Activated naive CD4-positive, alpha-beta T cell treated with anti-CD3 and anti-CD28 coated beads, Interleukin-2, amount 50 U/mL, for 24 hours (primary cell): ENCODE results near the gene CMC4.

Experiments used
- H3K27ac Mint-ChIP-seq: one replicate; pipeline ENCODE4 v1.8.0; 2021; ENCODE audit warnings: mild to moderate bottlenecking, mixed read lengths
- H3K27me3 Mint-ChIP-seq: one replicate; pipeline ENCODE4 v1.8.0; 2021; ENCODE audit warnings: mixed read lengths
- H3K36me3 Mint-ChIP-seq: one replicate; pipeline ENCODE4 v1.8.0; 2021; ENCODE audit warnings: mixed read lengths
- H3K4me1 Mint-ChIP-seq: one replicate; pipeline ENCODE4 v1.8.0; 2021; ENCODE audit warnings: mixed read lengths
- H3K4me3 Mint-ChIP-seq: one replicate; pipeline ENCODE4 v1.8.0; 2021; ENCODE audit warnings: mild to moderate bottlenecking, mixed read lengths
- H3K9me3 Mint-ChIP-seq: one replicate; pipeline ENCODE4 v1.8.0; 2021; ENCODE audit warnings: mixed read lengths

CMC4 gene

GRCh38 chrX:155065035-155065734 lies 5.8 kb downstream of the CMC4 start:
- Mint-ChIP-seq H3K9me3 (no peaks in the 10 kb centered on the region), H3K4me3 (no peak overlapping the region), H3K27me3 (no peaks in the 10 kb centered on the region), H3K36me3 (peaks cover 1% of the 10 kb centered on the region), H3K4me1 (peaks cover 33% of the 10 kb centered on the region), H3K27ac (no peak overlapping the region)

- H3K36me3 Mint-ChIP-seq = peaks cover 1% of the 10 kb centered on the region
- H3K27me3 Mint-ChIP-seq = no peaks in the 10 kb centered on the region
- no peak overlapping the region for H3K27ac Mint-ChIP-seq
- peaks cover 12% of the 10 kb centered on the region for H3K4me1 Mint-ChIP-seq
- H3K4me3 Mint-ChIP-seq = no peak overlapping the region
- H3K9me3 Mint-ChIP-seq = no peaks in the 10 kb centered on the region
Observed at GRCh38 chrX:155061760-155062159, 9.2 kb downstream of the CMC4 start.

GRCh38 chrX:155056877-155057792 lies 13.8 kb downstream of the CMC4 start:
- H3K27ac Mint-ChIP-seq = no peak overlapping the region
- peaks cover 32% of the 10 kb centered on the region for H3K4me1 Mint-ChIP-seq
- H3K9me3 Mint-ChIP-seq = no peaks in the 10 kb centered on the region
- peak overlapping the region; percentile 48 for H3K4me3 Mint-ChIP-seq
- peaks cover 7% of the 10 kb centered on the region for H3K36me3 Mint-ChIP-seq
- H3K27me3 Mint-ChIP-seq = no peaks in the 10 kb centered on the region

- Mint-ChIP-seq H3K36me3 (peaks cover 7% of the 10 kb centered on the region), H3K4me3 (no peak overlapping the region), H3K27ac (no peak overlapping the region), H3K4me1 (peaks cover 38% of the 10 kb centered on the region), H3K27me3 (no peaks in the 10 kb centered on the region), H3K9me3 (no peaks in the 10 kb centered on the region)
Observed at GRCh38 chrX:155056471-155056870, 14.5 kb downstream of the CMC4 start.

- no peak overlapping the region for H3K4me3 Mint-ChIP-seq
- H3K9me3 Mint-ChIP-seq = no peaks in the 10 kb centered on the region
- peaks cover 9% of the 10 kb centered on the region for H3K36me3 Mint-ChIP-seq
- H3K27ac Mint-ChIP-seq = no peak overlapping the region
- H3K4me1 Mint-ChIP-seq = peaks cover 48% of the 10 kb centered on the region
- no peaks in the 10 kb centered on the region for H3K27me3 Mint-ChIP-seq
Observed at GRCh38 chrX:155055494-155055893, 15.4 kb downstream of the CMC4 start.

GRCh38 chrX:155054255-155054654 lies 16.7 kb downstream of the CMC4 start:
- H3K27me3 Mint-ChIP-seq = no peaks in the 10 kb centered on the region
- peaks cover 60% of the 10 kb centered on the region for H3K4me1 Mint-ChIP-seq
- no peak overlapping the region for H3K4me3 Mint-ChIP-seq
- peak overlapping the region; percentile 59 for H3K27ac Mint-ChIP-seq
- peaks cover 9% of the 10 kb centered on the region for H3K36me3 Mint-ChIP-seq
- no peaks in the 10 kb centered on the region for H3K9me3 Mint-ChIP-seq

GRCh38 chrX:155053656-155054055 lies 17.3 kb downstream of the CMC4 start:
- Mint-ChIP-seq H3K4me1 (peaks cover 66% of the 10 kb centered on the region), H3K36me3 (peaks cover 9% of the 10 kb centered on the region), H3K27ac (peak overlapping the region; percentile 47)

GRCh38 chrX:155052738-155053498 lies 18.0 kb downstream of the CMC4 start:
- H3K9me3 Mint-ChIP-seq = no peaks in the 10 kb centered on the region
- peak overlapping the region; percentile 46 for H3K27ac Mint-ChIP-seq
- H3K36me3 Mint-ChIP-seq = peaks cover 9% of the 10 kb centered on the region
- H3K4me3 Mint-ChIP-seq = no peak overlapping the region
- peaks cover 72% of the 10 kb centered on the region for H3K4me1 Mint-ChIP-seq
- H3K27me3 Mint-ChIP-seq = no peaks in the 10 kb centered on the region

More at GRCh38 chrX:155053656-155054055, 17.3 kb downstream of the CMC4 start:
- H3K9me3 Mint-ChIP-seq = no peaks in the 10 kb centered on the region
- H3K27me3 Mint-ChIP-seq = no peaks in the 10 kb centered on the region
- H3K4me3 Mint-ChIP-seq = no peak overlapping the region

- Mint-ChIP-seq H3K4me1 (peaks cover 65% of the 10 kb centered on the region), H3K27ac (peak overlapping the region; percentile 70), H3K4me3 (no peak overlapping the region), H3K36me3 (peaks cover 8% of the 10 kb centered on the region), H3K9me3 (no peaks in the 10 kb centered on the region), H3K27me3 (no peaks in the 10 kb centered on the region)
Observed at GRCh38 chrX:155048977-155049619, 21.8 kb downstream of the CMC4 start.

- Mint-ChIP-seq H3K36me3 (peaks cover 5% of the 10 kb centered on the region), H3K4me3 (no peak overlapping the region), H3K27ac (no peak overlapping the region), H3K4me1 (peaks cover 62% of the 10 kb centered on the region), H3K9me3 (no peaks in the 10 kb centered on the region), H3K27me3 (no peaks in the 10 kb centered on the region)
Observed at GRCh38 chrX:155046811-155047528, 24.0 kb downstream of the CMC4 start.

GRCh38 chrX:155046129-155046810 lies 24.7 kb downstream of the CMC4 start:
- peak overlapping the region; percentile 36 for H3K27ac Mint-ChIP-seq

GRCh38 chrX:155035688-155036087 lies 35.2 kb downstream of the CMC4 start:
- Mint-ChIP-seq H3K27me3 (no peaks in the 10 kb centered on the region), H3K9me3 (no peaks in the 10 kb centered on the region), H3K27ac (no peak overlapping the region), H3K4me1 (peaks cover 50% of the 10 kb centered on the region), H3K36me3 (peaks cover 22% of the 10 kb centered on the region), H3K4me3 (no peak overlapping the region)

More at GRCh38 chrX:155046129-155046810, 24.7 kb downstream of the CMC4 start:
- Mint-ChIP-seq H3K4me1 (peaks cover 55% of the 10 kb centered on the region), H3K9me3 (no peaks in the 10 kb centered on the region), H3K4me3 (no peak overlapping the region), H3K27me3 (no peaks in the 10 kb centered on the region), H3K36me3 (peaks cover 2% of the 10 kb centered on the region)

GRCh38 chrX:155031657-155032056 lies 39.3 kb downstream of the CMC4 start:
- Mint-ChIP-seq H3K4me3 (no peak overlapping the region), H3K27me3 (no peaks in the 10 kb centered on the region), H3K27ac (peak overlapping the region; percentile 74)

GRCh38 chrX:155028877-155029291 lies 42.1 kb downstream of the CMC4 start:
- Mint-ChIP-seq H3K4me1 (peaks cover 32% of the 10 kb centered on the region), H3K27ac (peak overlapping the region; percentile 86), H3K9me3 (no peaks in the 10 kb centered on the region), H3K27me3 (no peaks in the 10 kb centered on the region), H3K4me3 (peak overlapping the region; percentile 93), H3K36me3 (peaks cover 1% of the 10 kb centered on the region)

More at GRCh38 chrX:155031657-155032056, 39.3 kb downstream of the CMC4 start:
- peaks cover 17% of the 10 kb centered on the region for H3K36me3 Mint-ChIP-seq
- H3K9me3 Mint-ChIP-seq = no peaks in the 10 kb centered on the region
- peaks cover 38% of the 10 kb centered on the region for H3K4me1 Mint-ChIP-seq
